SU-DHL-6 (cell line): ENCODE results near the gene CNIH2.

ENCODE experiments used
- EZH2phosphoT487 ChIP-seq: fragments of 200-600 bp; sonication (generic), shearing (Covaris generic); conservative IDR thresholded peaks from 2 replicates; pipeline ENCODE4 v1.6.1; 2018; ENCODE audit warnings: mild to moderate bottlenecking, antibody characterized with exemption, low read length, moderate library complexity, mixed read lengths
- TF ChIP-seq, protein P1 (sequence below): fragments of 200-600 bp; sonication (generic); IDR thresholded peaks from one replicate; pipeline ENCODE4 v1.5.1; 2017; ENCODE audit warnings: antibody characterized with exemption, mild to moderate bottlenecking, low read length, moderate library complexity; ENCODE audit not compliant: insufficient read depth, poor library complexity, severe bottlenecking

DNA sequence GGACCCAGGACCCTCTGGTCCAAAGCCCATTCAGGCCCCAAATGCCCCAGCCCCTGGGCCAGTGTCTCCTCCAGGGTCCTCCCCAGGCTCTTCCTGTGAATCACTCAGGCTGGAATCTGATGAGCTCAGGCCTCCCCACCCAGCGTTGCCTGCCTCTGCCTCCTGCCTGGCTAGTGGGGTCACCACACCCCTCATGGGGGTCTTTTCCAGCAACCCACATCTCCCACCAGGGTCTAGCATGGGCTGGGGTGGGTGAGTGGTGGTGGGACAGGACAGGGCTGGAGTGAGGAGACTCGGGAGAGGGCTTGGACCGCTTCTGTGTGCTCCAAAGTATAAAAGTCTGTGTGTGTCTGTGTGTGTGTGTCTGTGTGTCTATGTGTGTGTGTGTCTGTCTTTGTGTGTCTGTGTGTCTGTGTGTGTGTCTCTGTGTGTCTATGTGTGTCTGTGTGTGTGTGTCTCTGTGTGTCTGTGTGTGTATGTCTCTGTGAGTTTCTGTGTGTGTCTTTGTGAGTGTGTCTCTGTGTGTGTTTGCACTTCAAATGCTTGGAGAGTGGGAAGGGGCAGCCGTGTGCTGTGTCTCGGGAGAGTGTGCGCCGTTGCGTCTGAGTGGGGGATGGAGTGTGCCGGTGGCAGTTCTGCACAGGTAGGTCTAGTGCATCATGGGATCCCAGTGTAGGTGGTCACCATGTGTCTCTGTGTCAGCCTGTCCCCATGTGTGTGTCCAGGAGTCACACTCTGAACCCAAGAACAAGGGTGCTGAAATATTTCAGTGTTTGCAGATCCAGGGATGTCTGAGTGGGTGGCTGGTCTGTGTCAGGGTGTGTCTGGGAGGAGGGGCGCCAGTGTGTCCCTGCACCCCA lies 49.4 kb downstream of the CNIH2 start:
- TF ChIP-seq, protein P1, sequence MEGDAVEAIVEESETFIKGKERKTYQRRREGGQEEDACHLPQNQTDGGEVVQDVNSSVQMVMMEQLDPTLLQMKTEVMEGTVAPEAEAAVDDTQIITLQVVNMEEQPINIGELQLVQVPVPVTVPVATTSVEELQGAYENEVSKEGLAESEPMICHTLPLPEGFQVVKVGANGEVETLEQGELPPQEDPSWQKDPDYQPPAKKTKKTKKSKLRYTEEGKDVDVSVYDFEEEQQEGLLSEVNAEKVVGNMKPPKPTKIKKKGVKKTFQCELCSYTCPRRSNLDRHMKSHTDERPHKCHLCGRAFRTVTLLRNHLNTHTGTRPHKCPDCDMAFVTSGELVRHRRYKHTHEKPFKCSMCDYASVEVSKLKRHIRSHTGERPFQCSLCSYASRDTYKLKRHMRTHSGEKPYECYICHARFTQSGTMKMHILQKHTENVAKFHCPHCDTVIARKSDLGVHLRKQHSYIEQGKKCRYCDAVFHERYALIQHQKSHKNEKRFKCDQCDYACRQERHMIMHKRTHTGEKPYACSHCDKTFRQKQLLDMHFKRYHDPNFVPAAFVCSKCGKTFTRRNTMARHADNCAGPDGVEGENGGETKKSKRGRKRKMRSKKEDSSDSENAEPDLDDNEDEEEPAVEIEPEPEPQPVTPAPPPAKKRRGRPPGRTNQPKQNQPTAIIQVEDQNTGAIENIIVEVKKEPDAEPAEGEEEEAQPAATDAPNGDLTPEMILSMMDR, result no peak
- TF ChIP-seq EZH2phosphoT487, result no peak
